Non-pigmented ciliary epithelial cell (primary cell): ENCODE results near the gene IFI16.
"Not testable (repeated sequence)": the region's sequence is repeated elsewhere in the genome, so short reads cannot be mapped to it uniquely, and the experiment has no call there.

ENCODE experiments used
- DNase-seq: peaks from one replicate; pipeline ENCODE4 v3.0.0-alpha.2; 2010; ENCODE audit warnings: low read depth

Gene IFI16

GRCh38 chr1:159009704-159010361, at the start of gene IFI16:
Gene IFI16 (plus strand): TSS chr1:159009907. CDS start chr1:159014681, 4,774 bp downstream.
- peak; percentile 90 for DNase-seq

- no peak for DNase-seq
Measured at GRCh38 chr1:158961178-158961577, 48.5 kb upstream of the IFI16 start.

GRCh38 chr1:158962983-158963382, 46.7 kb upstream of the IFI16 start:
- DNase-seq = no peak

- no peak for DNase-seq
Measured at GRCh38 chr1:158969166-158969565, 40.5 kb upstream of the IFI16 start.

DNA sequence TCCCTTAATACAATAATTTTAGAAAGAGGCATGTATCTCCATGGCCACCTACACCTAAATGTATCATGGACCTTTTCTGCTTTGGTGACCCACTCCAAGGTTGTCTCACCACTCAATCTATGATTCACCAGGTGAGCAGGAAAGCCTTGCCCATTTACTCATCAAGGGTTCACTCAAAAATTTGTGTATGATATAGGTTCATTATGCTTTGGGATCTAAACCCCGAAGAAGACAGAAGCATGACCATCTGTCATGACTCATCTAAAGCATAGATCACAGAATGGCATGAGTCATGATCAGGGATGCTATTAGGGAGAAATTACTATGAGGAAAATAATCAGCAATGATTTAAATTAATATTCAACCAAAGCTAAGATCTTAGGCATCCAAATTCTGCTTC, 39.9 kb upstream of the IFI16 start:
- DNase-seq = no peak

- DNase-seq = no peak
Measured at GRCh38 chr1:158972841-158973240, 36.9 kb upstream of the IFI16 start.

DNA sequence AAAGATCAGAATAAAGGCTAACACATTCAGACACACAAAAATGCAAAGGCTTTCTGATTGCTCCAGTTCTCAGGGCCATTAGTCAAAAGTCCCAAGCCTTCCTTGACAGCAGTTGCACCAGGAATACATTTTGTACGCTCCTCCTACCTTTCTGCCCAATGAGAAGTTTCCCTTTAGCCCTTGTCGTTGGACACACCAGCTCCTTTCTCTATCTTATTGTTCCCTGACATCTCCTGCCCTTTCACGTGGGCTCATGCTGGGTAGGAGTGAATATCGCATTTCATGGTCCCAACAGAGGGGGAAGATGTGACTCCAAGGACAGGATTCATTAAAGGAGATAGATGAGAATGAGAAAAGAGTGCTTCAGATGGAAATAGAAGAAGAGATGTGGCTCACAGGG, 33.5 kb upstream of the IFI16 start:
- DNase-seq = no peak

DNA sequence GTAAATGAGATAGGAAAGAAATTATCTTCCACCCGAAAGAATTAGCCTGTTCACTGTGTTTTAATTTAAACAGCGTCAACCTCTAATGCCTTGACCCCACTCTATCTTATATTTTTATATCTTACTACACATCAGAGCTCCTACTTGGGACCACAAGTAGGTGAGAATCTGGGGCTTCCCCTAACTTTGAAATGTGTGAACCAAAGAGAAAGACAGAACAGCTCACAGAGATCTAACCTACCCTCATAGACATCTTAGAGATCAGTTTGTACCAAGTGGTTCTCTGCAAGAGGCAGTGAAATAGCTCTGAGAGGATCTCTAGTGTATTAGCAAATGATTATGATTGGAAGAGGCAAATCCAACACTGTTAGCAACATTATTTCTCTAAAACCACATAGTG, 31.0 kb upstream of the IFI16 start:
- no peak for DNase-seq

GRCh38 chr1:158979229-158979628, 30.5 kb upstream of the IFI16 start:
- DNase-seq = no peak

DNA sequence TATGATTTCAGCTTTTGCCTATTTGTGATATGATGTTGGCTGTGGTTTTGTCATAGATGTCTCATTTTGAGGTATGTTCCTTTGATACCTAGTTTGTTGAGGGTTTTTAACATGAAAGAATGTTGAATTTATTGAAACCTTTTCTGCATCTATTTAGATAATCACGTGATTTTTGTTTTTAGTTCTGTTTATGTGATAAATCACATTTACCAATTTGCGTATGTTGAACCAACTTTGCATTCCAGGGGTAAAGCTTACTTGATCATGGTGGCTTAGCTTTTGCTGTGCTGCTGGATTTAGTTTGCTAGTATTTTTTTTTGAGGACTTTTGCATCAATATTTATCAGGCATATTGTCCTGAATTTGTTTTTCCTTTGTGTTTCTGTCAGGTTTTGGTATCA, 26.5 kb upstream of the IFI16 start:
- no peak for DNase-seq

- no peak for DNase-seq
Measured at GRCh38 chr1:158984386-158984785, 25.3 kb upstream of the IFI16 start.

- DNase-seq = no peak
Measured at GRCh38 chr1:158989424-158989823, 20.3 kb upstream of the IFI16 start.

DNA sequence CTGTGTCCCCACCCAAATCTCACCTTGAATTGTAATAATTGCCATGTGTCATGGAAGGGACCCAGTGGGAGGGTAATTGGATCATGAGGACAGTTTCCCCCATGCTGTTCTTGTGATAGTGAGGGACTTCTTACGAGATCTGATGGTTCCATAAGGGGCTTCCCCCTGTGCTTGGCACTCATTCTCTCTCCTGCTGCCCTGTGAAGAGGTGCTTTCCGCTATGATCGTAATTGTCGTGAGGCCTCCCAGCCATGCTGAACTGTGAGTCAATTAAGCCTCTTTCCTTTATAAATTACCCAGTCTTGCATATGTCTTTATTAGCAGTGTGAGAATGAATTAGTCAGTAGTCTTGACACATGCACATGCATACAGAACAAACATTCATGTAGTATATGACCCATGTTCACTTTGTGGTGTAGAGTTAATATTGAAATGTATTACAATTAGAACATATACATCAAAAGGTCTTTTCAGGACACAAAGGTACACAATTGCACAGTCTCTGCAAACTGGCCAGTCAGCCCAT, 16.9 kb upstream of the IFI16 start:
- no peak for DNase-seq

DNA sequence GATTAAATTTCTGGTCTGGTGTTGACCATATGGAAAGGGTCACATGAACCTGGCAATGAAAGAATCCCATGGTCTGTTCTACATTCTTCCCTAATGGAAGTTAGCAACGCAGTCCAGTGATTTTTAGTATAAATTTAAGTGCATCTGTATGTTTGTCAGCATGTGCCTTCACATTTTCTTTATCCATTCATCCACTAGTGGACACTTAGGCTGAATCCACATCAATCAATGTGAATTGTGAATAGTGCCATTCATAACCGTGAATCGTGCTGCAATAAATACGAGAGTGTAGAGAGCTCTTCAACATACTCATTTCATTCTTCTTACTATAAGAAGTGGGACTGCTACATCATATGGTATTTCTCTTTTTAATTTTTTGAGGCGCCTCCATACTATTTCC, 12.7 kb upstream of the IFI16 start:
- DNase-seq = no peak

DNA sequence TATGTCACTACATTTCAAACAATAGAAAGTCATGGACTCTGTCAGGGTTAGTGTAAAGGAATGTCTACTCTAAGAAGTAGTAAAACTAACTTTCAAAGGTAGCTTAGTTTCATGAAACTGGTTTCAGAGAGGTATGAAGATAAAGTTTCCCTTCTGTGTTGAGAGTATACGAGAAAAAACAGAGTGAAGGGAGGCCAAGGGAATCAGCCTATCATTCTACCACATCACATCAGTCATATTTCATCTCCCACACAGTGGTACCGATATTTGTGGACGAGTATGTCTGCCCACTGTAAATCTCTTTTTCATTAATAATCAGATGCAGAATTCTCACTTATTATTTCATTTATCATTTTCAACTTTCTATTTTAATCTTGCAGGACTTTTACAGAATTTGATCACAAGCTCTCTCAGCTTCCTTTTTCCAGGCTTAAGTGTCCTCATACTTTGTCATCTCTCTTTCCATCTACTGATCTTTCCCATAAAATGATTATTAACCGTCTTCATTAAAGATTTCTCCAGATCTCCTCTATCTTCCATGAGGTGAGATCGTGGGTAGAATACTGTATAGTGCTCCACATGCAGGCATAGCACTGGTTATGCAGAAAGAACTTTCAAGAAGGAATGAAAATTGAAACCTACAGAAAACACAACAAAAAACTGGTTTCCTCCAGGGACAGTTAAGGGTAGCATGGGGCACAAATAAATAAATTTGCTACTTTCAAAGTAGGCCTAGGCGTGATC, 11.5 kb upstream of the IFI16 start:
- no peak for DNase-seq

- no peak for DNase-seq
Measured at GRCh38 chr1:158998781-158999161, 10.9 kb upstream of the IFI16 start.

GRCh38 chr1:158999316-159000069, 10.2 kb upstream of the IFI16 start:
- peak; percentile 71 for DNase-seq

DNA sequence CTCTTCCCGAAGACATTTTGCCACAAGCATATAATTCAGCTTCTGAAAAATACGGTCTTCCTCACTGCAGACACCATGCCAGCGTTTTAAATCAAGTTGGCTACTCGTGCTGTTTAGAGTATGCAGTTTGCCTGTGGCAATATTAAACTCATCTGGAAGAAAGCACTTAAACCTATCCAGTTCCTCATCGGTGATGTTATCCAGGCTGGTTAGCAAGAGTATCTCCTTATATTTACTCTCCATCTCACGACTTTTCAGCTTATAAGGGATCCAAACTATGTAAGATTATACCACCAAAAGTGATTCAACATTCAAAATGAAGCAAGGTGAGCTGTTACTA, 9.7 kb upstream of the IFI16 start:
- no peak for DNase-seq

DNA sequence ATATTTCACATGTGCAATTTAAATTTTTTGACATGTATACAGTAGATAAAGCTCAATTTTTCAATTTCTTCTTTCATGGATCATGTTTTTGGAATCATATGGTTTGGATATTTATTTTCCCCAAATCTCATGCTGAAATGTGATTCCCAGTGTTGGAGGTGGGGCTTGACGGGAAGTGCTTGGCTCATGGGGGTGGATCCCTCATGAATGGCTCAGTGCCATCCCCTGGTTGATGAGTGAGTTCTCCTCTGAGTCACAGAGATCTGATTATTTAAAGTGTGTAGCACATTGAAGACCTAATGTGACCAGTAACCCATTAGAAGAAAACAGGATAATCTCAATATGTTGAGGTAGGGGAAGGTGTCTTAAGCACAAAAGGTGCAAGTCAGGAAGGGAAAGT, 9.1 kb upstream of the IFI16 start:
- DNase-seq = peak; percentile 86

- DNase-seq = no peak
Measured at GRCh38 chr1:159005161-159005560, 4.5 kb upstream of the IFI16 start.

DNA sequence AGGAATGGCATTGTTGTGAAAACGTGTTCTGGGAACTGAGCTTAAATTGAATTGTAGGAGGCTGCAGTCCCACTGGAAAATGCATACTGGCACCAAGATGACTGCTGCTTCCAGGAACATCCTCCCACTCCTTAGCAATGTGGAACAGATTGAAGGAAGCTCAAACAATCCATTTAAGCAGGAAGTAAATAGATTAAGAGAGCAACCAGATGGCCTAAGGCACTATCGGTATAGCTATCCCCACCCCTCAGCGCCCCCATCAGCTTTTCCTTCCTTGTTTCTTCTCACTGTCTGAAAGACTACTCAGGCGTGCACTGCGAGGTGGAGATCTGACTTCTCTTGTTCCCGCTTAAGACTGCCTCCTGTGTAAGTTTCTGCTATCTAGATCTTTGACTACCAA, 4.0 kb upstream of the IFI16 start:
- DNase-seq = no peak

GRCh38 chr1:159006210-159006807, 3.4 kb upstream of the IFI16 start:
- not testable (repeated sequence) for DNase-seq

GRCh38 chr1:159007726-159008125, 2.0 kb upstream of the IFI16 start:
- no peak for DNase-seq
